ENCODE results near the gene PRTG. TPM values are rescaled to one million over a fixed set of nuclear protein-coding genes. Genes with fewer than 3 reads are reported as not detected.

The PRTG gene
- total RNA-seq, 1 experiment from 2014 or later = 39.1 TPM

DNA sequence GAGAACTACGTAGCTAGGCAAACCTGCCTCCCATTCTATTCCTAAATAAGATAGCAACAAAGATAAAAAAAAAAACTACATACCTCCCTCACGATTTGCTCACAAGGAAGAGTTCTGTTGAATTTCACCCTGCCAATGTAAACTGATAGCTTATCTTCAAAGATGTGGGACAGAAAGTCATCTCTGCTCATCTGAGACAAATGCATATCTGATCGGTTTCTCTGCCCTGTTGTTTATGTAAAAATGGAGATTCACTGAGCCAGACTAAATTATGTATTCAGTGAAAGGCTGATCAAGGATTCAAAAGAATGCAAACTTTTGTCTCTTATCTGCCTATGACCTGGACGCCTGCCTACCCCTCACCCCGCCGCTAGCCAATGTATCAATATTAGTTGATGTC is 166.0 kb downstream of the PRTG start:
- Mint-ChIP-seq H3K4me3 (ENCODE audit: unreplicated experiment) (no peak overlapping the region), H3K4me1 (ENCODE audit: low read depth, unreplicated experiment) (peaks cover 13% of the 10 kb centered on the region), H3K27ac (ENCODE audit: unreplicated experiment) (no peak overlapping the region), H3K36me3 (ENCODE audit: insufficient read depth, unreplicated experiment) (no peaks in the 10 kb centered on the region), H3K9me3 (ENCODE audit: unreplicated experiment) (peaks cover under 1% of the 10 kb centered on the region), H3K27me3 (ENCODE audit: insufficient read depth, unreplicated experiment) (no peaks in the 10 kb centered on the region)
- ChIA-PET CTCF (interaction anchor here (1.8 kb wide), 1 partner anchor 50 kb away, joined by 9 read pairs; no protein-coding TSS in a partner anchor), POLR2A (no interaction called here)
- DNase-seq = no peak
- no peaks in the 10 kb centered on the region for H3K36me3 ChIP-seq (ENCODE audit: control insufficient read depth, insufficient read depth, low read length)
- no peak overlapping the region for H3K4me3 ChIP-seq (ENCODE audit: low read depth, low read length)
- no peaks in the 10 kb centered on the region for H3K9me3 ChIP-seq
- TF ChIP-seq, protein P1, sequence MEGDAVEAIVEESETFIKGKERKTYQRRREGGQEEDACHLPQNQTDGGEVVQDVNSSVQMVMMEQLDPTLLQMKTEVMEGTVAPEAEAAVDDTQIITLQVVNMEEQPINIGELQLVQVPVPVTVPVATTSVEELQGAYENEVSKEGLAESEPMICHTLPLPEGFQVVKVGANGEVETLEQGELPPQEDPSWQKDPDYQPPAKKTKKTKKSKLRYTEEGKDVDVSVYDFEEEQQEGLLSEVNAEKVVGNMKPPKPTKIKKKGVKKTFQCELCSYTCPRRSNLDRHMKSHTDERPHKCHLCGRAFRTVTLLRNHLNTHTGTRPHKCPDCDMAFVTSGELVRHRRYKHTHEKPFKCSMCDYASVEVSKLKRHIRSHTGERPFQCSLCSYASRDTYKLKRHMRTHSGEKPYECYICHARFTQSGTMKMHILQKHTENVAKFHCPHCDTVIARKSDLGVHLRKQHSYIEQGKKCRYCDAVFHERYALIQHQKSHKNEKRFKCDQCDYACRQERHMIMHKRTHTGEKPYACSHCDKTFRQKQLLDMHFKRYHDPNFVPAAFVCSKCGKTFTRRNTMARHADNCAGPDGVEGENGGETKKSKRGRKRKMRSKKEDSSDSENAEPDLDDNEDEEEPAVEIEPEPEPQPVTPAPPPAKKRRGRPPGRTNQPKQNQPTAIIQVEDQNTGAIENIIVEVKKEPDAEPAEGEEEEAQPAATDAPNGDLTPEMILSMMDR (IDR thresholded peaks at IDR 0.05; ENCODE audit: insufficient read depth in 1 of 2, low read depth in 1 of 2, low read length in 1 of 2, severe bottlenecking in 1 of 2, unreplicated experiment in 1 of 2) = no peak
- no TSS peak for BruUV-seq (replicated peaks)
- peaks cover 6% of the 10 kb centered on the region; the same call in 1 of the 2 replicates for H3K4me1 ChIP-seq
- intact Hi-C loops (cut with micrococcal nuclease; ENCODE audit: unreplicated experiment) = no loop called here
- H3K27me3 ChIP-seq (replicated peaks; ENCODE audit: control insufficient read depth, insufficient read depth, low read length) = no peaks in the 10 kb centered on the region

DNA sequence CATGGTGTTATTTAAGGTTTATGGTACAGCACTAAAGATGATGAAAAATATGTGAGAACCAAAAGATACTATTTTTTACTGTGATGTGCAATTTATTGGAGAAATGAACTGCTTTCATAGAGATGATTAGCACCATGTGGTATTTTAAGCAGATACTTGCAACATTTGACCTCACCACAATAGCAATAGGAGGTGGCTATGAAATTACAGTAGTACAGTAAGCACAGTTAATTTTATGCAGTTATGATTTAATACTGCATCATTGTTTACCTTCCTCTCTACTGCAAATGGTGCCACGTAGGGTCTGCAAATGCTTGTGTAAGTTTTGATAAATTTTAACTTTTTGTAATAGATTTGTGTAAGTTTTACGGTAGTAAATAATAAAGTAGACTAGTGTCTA is 168.9 kb downstream of the PRTG start:
- H3K27me3 ChIP-seq (replicated peaks; ENCODE audit: control insufficient read depth, insufficient read depth, low read length) = no peaks in the 10 kb centered on the region
- H3K4me1 ChIP-seq = peaks cover 6% of the 10 kb centered on the region; the same call in 1 of the 2 replicates
- no peaks in the 10 kb centered on the region for H3K9me3 ChIP-seq
- H3K27me3 Mint-ChIP-seq (ENCODE audit: insufficient read depth, unreplicated experiment) = no peaks in the 10 kb centered on the region
- peaks cover 5% of the 10 kb centered on the region for H3K4me1 Mint-ChIP-seq (ENCODE audit: low read depth, unreplicated experiment)
- H3K4me3 Mint-ChIP-seq (ENCODE audit: unreplicated experiment) = no peak overlapping the region
- TF ChIP-seq, protein P1 (IDR thresholded peaks at IDR 0.05; ENCODE audit: insufficient read depth in 1 of 2, low read depth in 1 of 2, low read length in 1 of 2, severe bottlenecking in 1 of 2, unreplicated experiment in 1 of 2) = no peak
- intact Hi-C loops (cut with micrococcal nuclease; ENCODE audit: unreplicated experiment) = no loop called here
- BruUV-seq (replicated peaks) = no TSS peak
- DNase-seq = no peak
- CTCF ChIA-PET = no interaction called here
- H3K27ac Mint-ChIP-seq (ENCODE audit: unreplicated experiment) = no peak overlapping the region
- peaks cover 12% of the 10 kb centered on the region for H3K9me3 Mint-ChIP-seq (ENCODE audit: unreplicated experiment)
- no peaks in the 10 kb centered on the region for H3K36me3 Mint-ChIP-seq (ENCODE audit: insufficient read depth, unreplicated experiment)
- POLR2A ChIA-PET = no interaction called here
- H3K4me3 ChIP-seq (ENCODE audit: low read depth, low read length) = no peak overlapping the region
- H3K36me3 ChIP-seq (ENCODE audit: control insufficient read depth, insufficient read depth, low read length) = no peaks in the 10 kb centered on the region

DNA sequence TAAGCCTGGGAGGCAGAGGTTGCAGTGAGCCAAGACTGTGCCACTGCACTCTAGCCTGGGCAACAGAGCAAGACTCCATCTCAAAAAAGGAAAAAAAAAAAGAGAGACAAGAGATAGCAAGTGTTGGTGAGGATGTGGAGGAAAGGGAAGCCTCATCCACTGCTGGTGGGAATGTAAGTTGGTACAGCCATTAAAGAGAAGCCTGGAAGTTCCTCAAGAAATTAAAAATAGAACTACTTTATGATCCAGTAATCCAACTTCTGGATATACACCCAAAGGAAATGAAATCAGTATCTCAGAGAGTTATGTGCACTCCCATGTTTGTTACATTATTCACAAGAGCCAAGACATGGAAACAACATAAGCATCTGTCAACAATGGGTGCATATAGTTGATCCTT is 169.7 kb downstream of the PRTG start:
- intact Hi-C loops (cut with micrococcal nuclease; ENCODE audit: unreplicated experiment) = no loop called here
- TF ChIP-seq, protein P1 (IDR thresholded peaks at IDR 0.05; ENCODE audit: insufficient read depth in 1 of 2, low read depth in 1 of 2, low read length in 1 of 2, severe bottlenecking in 1 of 2, unreplicated experiment in 1 of 2) = no peak
- no peaks in the 10 kb centered on the region for H3K9me3 ChIP-seq
- Mint-ChIP-seq H3K27ac (ENCODE audit: unreplicated experiment) (no peak overlapping the region), H3K36me3 (ENCODE audit: insufficient read depth, unreplicated experiment) (no peaks in the 10 kb centered on the region), H3K4me3 (ENCODE audit: unreplicated experiment) (no peak overlapping the region), H3K9me3 (ENCODE audit: unreplicated experiment) (peaks cover 12% of the 10 kb centered on the region), H3K27me3 (ENCODE audit: insufficient read depth, unreplicated experiment) (no peaks in the 10 kb centered on the region), H3K4me1 (ENCODE audit: low read depth, unreplicated experiment) (peaks cover 5% of the 10 kb centered on the region)
- no TSS peak for BruUV-seq (replicated peaks)
- peaks cover 6% of the 10 kb centered on the region; the same call in 1 of the 2 replicates for H3K4me1 ChIP-seq
- no peak for DNase-seq
- ChIA-PET CTCF (no interaction called here), POLR2A (no interaction called here)
- no peaks in the 10 kb centered on the region for H3K36me3 ChIP-seq (ENCODE audit: control insufficient read depth, insufficient read depth, low read length)
- no peaks in the 10 kb centered on the region for H3K27me3 ChIP-seq (replicated peaks; ENCODE audit: control insufficient read depth, insufficient read depth, low read length)
- H3K4me3 ChIP-seq (ENCODE audit: low read depth, low read length) = no peak overlapping the region
